HG02642 (cell line): ENCODE results near the gene ECM2.

Source experiments
- ATAC-seq: cut with Tn5 transposase; IDR thresholded peaks from one replicate; pipeline ENCODE4 v1.9.1; 2021; ENCODE audit warnings: mild to moderate bottlenecking; ENCODE audit not compliant: unreplicated experiment, poor library complexity

The ECM2 gene

DNA sequence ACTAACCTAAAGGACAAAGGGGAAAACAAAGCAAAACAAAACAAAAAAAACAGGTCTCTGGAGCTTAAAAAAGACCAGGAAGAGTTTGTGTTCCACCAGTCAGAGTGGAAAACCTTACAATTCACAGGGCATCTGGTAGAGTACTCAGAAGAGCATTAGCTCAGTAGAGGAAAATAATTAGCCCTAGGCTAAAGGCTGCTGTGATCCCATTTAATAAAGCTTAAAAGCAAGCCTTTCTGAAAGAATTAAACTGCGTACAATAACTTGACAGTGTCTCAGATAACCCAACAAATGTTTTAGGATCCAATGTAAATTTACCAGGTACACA is 7.3 kb downstream of the ECM2 start:
- no peak for ATAC-seq

DNA sequence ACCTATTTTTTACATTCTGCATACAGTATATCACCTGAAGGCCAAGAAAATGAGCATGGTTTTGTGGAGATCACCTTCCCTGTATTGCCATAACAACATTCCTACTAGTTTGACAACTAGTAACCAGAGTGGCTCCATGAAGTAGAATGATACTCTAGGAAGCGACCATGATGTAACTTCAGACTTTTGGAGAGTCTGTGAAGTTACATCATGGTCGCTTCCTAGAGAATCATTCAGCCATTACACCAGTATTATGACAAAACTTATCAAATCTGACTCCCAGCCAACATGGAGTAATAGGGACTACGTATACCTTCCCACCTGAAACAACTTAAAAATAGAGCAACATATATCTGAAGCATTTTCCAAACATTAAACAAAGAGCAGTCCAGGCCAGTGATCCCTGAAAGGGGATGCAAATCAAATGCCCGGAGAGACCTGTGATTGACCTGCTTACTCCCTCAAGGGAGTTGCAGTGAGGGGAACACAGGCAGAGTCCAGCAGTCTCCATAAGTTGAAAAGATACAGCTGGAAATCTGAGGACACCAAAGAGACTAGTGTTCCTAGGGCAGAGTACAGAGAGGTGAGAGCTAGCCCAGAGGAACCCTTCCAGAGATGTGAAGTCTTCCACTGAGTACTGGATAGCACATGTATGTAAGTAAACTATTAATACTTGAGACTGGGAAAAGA is 7.8 kb downstream of the ECM2 start:
- ATAC-seq, result no peak

DNA sequence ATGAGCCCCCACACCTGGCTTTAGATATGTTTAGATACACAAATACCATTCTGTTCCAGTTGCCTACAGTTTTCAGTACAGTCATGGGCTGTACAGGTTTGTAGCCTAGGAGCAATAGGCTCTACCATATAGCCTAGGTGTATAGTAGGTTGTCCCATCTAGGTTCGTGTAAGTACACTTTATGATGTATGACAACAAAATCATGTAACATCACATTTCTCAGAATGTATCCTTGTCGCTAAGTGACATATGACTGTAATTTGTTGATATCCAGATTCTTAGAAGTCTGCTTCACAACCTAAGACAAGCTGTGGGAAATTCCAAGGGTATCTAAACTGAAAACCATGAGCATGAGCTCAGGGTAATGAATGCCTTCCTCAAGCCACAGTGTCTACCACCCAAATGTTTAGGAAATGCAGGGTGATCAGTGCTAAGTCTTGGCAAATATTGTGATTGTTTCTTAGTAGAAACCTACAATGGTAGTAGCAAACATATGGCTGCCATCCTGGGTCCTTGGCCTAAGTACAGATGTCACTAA is 8.4 kb downstream of the ECM2 start:
- ATAC-seq, result no peak

GRCh38 chr9:92525306-92525705 is 10.5 kb downstream of the ECM2 start:
- ATAC-seq, result no peak

DNA sequence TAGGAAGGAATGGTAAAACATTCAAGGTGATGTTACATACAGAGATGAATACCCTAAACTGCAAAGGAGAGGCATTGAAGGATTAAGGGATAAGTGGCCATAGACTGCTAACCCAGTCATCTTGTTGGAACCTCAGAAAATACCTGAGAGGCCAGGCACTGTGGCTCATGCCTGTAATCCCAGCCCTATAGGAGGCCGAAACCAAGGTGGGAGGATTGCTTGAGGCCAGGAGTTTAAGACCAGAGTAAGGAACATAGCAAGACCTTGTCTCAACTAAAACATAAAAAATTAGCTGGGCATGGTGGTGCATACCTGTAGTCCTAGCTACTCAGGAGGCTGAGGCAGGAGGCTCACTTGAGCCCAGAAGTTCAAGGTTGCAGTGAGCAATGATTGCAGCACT is 10.9 kb downstream of the ECM2 start:
- no peak for ATAC-seq

- ATAC-seq, result no peak
Measured at GRCh38 chr9:92522983-92523970, 12.5 kb downstream of the ECM2 start.

- no peak for ATAC-seq
Measured at GRCh38 chr9:92520837-92521236, 15.0 kb downstream of the ECM2 start.

- no peak for ATAC-seq
Measured at GRCh38 chr9:92518199-92518598, 17.6 kb downstream of the ECM2 start.

GRCh38 chr9:92517046-92517445 is 18.7 kb downstream of the ECM2 start:
- no peak for ATAC-seq

- ATAC-seq, result no peak
Measured at GRCh38 chr9:92516521-92516920, 19.3 kb downstream of the ECM2 start.

- no peak for ATAC-seq
Measured at GRCh38 chr9:92514635-92515034, 21.2 kb downstream of the ECM2 start.

DNA sequence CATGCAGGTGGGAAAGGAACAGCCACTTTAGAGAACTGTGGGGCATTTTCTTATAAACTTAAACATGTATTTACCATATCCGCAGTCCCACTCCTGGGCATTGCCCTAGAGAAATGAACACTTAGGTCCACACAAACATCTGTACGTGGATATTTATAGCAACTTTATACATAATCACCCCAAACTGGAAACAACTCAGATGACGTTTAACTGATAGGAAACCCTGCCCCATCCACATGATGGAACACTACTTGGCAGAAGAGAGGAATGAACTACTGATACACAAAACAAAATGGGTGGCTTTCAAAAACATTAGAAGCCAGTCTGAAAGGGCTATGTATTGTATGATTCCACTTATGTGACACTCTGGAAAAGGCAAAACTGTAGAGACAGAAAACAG is 22.4 kb downstream of the ECM2 start:
- no peak for ATAC-seq

DNA sequence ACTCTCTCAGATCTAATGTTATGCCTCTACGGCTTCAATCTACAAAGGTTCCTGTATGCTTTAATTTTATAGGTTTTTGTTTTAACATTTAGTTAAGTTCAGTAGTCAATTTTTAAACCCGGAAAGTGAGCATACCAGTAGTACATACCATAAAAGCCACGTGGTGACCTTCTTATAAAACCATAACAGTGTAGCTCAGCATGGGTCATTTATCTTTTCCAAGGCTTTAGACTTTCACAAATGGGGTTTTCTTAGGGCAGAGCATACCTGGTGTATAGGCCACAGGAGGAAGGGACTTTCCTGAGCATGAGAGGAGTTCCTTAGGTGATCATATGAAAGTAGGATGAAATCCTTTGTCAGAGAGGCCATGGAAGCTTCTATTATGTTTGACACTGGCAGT is 23.2 kb downstream of the ECM2 start:
- no peak for ATAC-seq

- ATAC-seq, result no peak
Measured at GRCh38 chr9:92510747-92511146, 25.0 kb downstream of the ECM2 start.

DNA sequence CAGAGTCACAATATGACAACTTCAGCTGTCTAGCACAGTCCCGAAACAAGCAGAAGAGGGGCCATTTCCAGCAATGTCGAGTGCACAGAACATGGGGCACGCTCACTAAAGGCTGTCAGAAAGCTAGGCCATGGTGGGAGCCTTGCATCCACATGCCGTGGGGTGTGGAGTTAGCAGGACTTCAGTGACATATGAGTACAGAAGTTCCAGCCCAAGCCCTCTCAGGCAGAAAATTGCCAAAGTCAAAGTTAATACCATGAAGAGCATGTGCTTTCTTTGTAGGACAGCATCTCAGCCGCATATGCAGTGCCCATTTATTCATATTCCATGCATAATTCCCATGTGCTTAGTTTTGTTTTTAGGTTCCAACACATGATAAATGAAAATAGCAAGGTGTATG is 26.7 kb downstream of the ECM2 start:
- ATAC-seq, result no peak

DNA sequence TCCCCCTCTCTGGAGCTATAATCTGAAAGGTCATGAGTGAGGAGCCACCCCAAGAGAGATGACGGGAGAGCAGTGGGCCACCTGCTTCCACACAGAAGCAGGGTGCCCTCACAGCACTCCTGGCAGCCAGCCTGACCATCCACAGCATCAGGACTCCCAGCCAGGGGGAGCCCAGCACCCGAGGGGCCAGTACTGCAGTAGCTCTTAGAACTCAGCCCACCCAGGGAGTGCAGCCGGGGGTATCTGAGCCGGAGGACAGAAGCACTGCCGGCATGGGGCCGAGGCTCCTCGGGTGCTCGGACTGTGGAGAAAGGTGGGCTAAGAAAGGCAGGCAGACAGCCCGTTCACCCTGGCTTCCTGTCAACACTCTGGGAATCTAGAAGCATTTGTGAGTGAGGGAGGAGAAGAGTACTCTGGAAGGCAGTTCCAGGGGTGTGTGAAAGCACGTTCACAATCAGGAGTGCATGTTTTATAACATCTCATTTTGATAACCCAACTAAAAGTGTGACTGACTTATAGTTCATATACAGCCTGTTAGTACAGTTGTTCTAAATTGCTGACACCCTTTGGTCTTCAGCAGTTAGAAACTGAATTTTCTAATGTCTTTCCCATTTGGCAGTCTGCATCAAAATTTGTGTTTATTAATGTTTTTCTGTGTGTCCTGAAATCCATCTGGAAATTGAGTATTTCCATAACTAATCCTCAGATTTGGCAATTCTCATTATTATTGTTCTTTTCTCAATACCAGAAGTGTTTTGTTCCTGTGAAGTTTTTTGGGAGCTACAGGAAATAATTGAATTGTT is 27.6 kb downstream of the ECM2 start:
- no peak for ATAC-seq

DNA sequence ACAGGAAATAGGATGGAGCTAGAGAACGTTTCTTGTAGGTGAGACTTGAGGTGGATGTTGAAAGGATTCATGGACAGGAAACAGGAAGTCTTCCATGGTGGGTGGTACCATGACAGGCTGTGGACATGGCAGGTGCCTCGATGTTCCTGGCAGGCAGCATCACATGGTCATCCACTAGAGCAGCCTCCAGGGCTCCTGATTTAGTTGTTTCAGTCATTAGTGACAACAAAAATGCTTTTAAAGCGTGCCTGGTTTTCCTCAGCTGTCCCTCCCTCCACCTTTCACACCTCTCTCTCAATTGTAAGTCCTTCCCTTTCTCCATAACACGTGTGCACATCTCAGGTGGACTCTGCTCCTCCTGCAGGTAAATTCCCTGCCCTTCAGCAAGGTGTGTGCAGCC is 28.3 kb downstream of the ECM2 start:
- ATAC-seq, result no peak

- ATAC-seq, result no peak
Measured at GRCh38 chr9:92507005-92507404, 28.8 kb downstream of the ECM2 start.

DNA sequence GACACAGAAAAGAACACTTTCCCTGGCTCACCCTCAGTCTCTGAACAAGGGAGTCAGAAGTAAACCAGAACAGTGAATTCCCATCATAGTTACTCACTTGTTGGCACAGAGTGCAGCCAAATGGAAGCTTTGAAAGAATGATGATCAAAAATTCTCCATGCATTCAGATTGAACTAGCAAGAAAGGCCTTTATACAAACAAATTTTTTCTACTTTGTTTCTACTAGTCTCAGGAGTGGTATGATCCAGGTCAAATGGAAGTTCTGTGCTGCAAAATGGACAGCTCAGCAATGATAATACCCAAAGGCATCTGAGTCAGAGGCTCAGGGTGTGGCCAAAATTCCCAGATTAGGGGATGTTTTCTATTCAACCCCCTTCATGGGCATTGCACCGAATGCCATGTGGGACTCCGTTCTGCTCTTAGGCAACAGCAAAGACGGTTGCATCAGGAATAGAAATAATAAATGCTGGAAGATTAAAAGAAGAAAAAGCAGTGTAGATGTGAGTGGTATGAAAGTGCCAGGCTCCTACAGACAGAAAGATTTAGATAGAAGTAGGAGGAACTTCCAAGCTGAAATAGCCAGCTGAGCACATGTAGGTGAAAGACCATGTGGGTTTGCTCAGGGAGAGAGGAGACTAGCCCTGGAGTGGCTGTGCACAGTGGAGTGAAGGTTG is 29.5 kb downstream of the ECM2 start:
- ATAC-seq, result no peak

DNA sequence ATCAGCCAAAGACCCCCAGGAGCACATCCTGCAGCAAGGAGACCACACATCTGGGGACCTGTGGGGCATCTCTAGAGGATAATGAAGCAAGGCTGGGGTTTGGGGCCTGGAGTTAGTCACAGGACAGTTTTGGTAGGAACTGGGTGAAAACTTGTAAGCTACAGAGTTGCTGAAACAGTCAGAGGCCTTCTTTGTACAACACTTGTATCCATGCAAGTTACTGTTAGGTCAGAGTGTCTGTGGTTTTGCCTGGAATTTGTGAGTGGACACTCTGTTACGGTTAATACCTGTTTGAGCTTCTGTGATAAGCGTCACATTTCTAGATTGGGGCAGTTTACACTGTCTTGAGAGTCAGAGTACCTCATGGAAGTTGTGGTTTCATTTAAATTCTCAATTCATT is 30.9 kb downstream of the ECM2 start:
- ATAC-seq, result no peak
